Mesendoderm (in vitro differentiated cells): ENCODE results near the gene RSPRY1.

Source experiments
- DNase-seq: peaks from one replicate; pipeline ENCODE4 v3.0.0; 2013
- H2AK5ac ChIP-seq: 2 replicates; pipeline ENCODE4 v1.6.1; 2013; ENCODE audit warnings: low read length, inconsistent platforms
- H2BK120ac ChIP-seq: 2 replicates; pipeline ENCODE4 v1.6.1; 2013; ENCODE audit warnings: low read depth, mild to moderate bottlenecking, low read length, moderate library complexity, mixed read lengths
- H2BK15ac ChIP-seq: replicated peaks from 2 replicates; pipeline ENCODE4 v1.6.1; 2013; ENCODE audit warnings: low read depth, mild to moderate bottlenecking, moderate library complexity
- H2BK5ac ChIP-seq: 2 replicates; pipeline ENCODE4 v1.6.1; 2013; ENCODE audit warnings: low read length, inconsistent platforms
- H3K18ac ChIP-seq: 2 replicates; pipeline ENCODE4 v1.6.1; 2013; ENCODE audit warnings: mild to moderate bottlenecking, low read length, mixed read lengths
- H3K23ac ChIP-seq: one replicate; pipeline ENCODE4 v1.6.1; 2013; ENCODE audit warnings: low read length
- H3K27ac ChIP-seq: 2 replicates; pipeline ENCODE4 v1.5.1; 2013; ENCODE audit warnings: low read depth, mild to moderate bottlenecking, inconsistent platforms, low read length, moderate library complexity
- H3K27me3 ChIP-seq: 2 replicates; pipeline ENCODE4 v1.6.1; 2013; ENCODE audit warnings: low read length, control low read depth, mild to moderate bottlenecking, inconsistent platforms; ENCODE audit not compliant: insufficient read depth, poor library complexity
- H3K36me3 ChIP-seq: 2 replicates; pipeline ENCODE4 v1.6.1; 2013; ENCODE audit warnings: low read length, inconsistent platforms; ENCODE audit not compliant: control insufficient read depth, insufficient read depth
- H3K4ac ChIP-seq: one replicate; pipeline ENCODE4 v1.6.1; 2013; ENCODE audit warnings: low read depth, mild to moderate bottlenecking, low read length, moderate library complexity
- H3K4me1 ChIP-seq: 2 replicates; pipeline ENCODE4 v1.6.1; 2013; ENCODE audit warnings: low read depth, low read length, inconsistent platforms; ENCODE audit not compliant: control insufficient read depth
- H3K4me2 ChIP-seq: 2 replicates; pipeline ENCODE4 v1.6.1; 2013; ENCODE audit warnings: low read length
- H3K4me3 ChIP-seq: 2 replicates; pipeline ENCODE4 v1.5.1; 2013; ENCODE audit warnings: mild to moderate bottlenecking, low read length
- H3K56ac ChIP-seq: one replicate; pipeline ENCODE4 v1.6.1; 2013; ENCODE audit warnings: low read length
- H3K79me1 ChIP-seq: 2 replicates; pipeline ENCODE4 v1.6.1; 2013; ENCODE audit warnings: low read length, inconsistent platforms
- H3K79me2 ChIP-seq: 2 replicates; pipeline ENCODE4 v1.6.1; 2013; ENCODE audit warnings: mild to moderate bottlenecking, low read length; ENCODE audit not compliant: control insufficient read depth, insufficient read depth
- H3K9ac ChIP-seq: 2 replicates; pipeline ENCODE4 v1.6.1; 2013; ENCODE audit warnings: low read length, inconsistent platforms
- H4K5ac ChIP-seq: one replicate; pipeline ENCODE4 v1.6.1; 2013; ENCODE audit warnings: low read length
- H4K8ac ChIP-seq: one replicate; pipeline ENCODE4 v1.6.1; 2013; ENCODE audit warnings: low read depth, mild to moderate bottlenecking, control low read depth, low read length, moderate library complexity
- WGBS: extraction: QIAGEN DNeasy Blood & Tissue Kit; methylation state at CpG from one replicate; pipeline ENCODE4 v1.1.7; 2013; ENCODE audit warnings: low lambda C conversion rate, missing lambda C conversion rate; ENCODE audit not compliant: insufficient coverage; ENCODE audit errors: extremely low coverage; 5-methylcytosine and 5-hydroxymethylcytosine counted together

The RSPRY1 gene

DNA sequence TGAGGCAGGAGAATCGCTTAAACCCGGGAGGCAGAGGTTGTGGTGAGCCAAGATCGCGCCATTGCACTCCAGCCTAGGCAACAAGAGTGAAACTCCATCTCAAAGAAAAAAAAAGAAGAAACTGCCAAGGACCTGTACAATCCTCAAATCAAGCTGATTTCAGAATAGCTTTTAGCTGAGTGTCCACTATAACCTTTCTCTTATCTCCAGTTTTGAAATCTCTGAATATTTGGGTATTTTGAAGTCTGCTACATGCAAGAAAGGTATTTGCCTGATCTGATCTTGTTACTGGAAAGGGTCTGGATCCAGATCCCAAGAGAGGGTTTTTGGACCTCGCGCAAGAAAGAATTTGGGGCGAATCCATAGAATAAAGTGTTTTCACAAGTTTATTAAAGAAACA is 39.8 kb downstream of the RSPRY1 start:
- Histone ChIP-seq H4K8ac (no peak overlapping the region), H3K27ac (no peak overlapping the region), H3K36me3 (no peaks in the 10 kb centered on the region)

GRCh38 chr16:57226701-57227621 is 40.8 kb downstream of the RSPRY1 start:
- H3K9ac ChIP-seq, result no peak overlapping the region
- no peak overlapping the region for H4K5ac ChIP-seq
- no peaks in the 10 kb centered on the region for H3K4me1 ChIP-seq
- no peak overlapping the region for H3K4me3 ChIP-seq
- no peak overlapping the region for H3K4ac ChIP-seq
- H2BK120ac ChIP-seq, result no peak overlapping the region
- no peak overlapping the region for H3K23ac ChIP-seq
- H3K27ac ChIP-seq, result no peak overlapping the region
- H3K18ac ChIP-seq, result no peak overlapping the region
- no peaks in the 10 kb centered on the region for H3K79me2 ChIP-seq
- no peak overlapping the region for H2BK5ac ChIP-seq
- no CpG with 5 or more reads among the region's 4 CpGs for WGBS
- no peak overlapping the region for H2BK15ac ChIP-seq
- no peaks in the 10 kb centered on the region for H3K27me3 ChIP-seq
- H3K56ac ChIP-seq, result no peak overlapping the region
- H4K8ac ChIP-seq, result no peak overlapping the region
- no peak overlapping the region for H2AK5ac ChIP-seq
- DNase-seq, result peak; percentile 14
- no peaks in the 10 kb centered on the region for H3K36me3 ChIP-seq
- H3K79me1 ChIP-seq, result no peaks in the 10 kb centered on the region
- no peak overlapping the region for H3K4me2 ChIP-seq

More for the DNA sequence above, 39.8 kb downstream of the RSPRY1 start:
- no peak overlapping the region for H2BK15ac ChIP-seq
- no peak overlapping the region for H3K56ac ChIP-seq
- H3K4me1 ChIP-seq, result no peaks in the 10 kb centered on the region
- no peak overlapping the region for H3K4me2 ChIP-seq
- no peaks in the 10 kb centered on the region for H3K79me1 ChIP-seq
- no peak overlapping the region for H2AK5ac ChIP-seq
- no peak overlapping the region for H3K4me3 ChIP-seq
- no peak overlapping the region for H3K18ac ChIP-seq
- H3K4ac ChIP-seq, result no peak overlapping the region
- no CpG with 5 or more reads among the region's 7 CpGs for WGBS
- H3K9ac ChIP-seq, result no peak overlapping the region
- no peaks in the 10 kb centered on the region for H3K27me3 ChIP-seq
- H2BK120ac ChIP-seq, result no peak overlapping the region
- no peak overlapping the region for H4K5ac ChIP-seq
- DNase-seq, result no peak
- H3K23ac ChIP-seq, result no peak overlapping the region
- H2BK5ac ChIP-seq, result no peak overlapping the region
- H3K79me2 ChIP-seq, result no peaks in the 10 kb centered on the region

GRCh38 chr16:57229079-57229478 is 43.0 kb downstream of the RSPRY1 start:
- Histone ChIP-seq H3K18ac (no peak overlapping the region), H2BK15ac (no peak overlapping the region), H3K23ac (no peak overlapping the region), H3K4me1 (no peaks in the 10 kb centered on the region), H2AK5ac (no peak overlapping the region), H3K36me3 (peaks cover 2% of the 10 kb centered on the region), H3K4me2 (no peak overlapping the region), H3K79me2 (no peaks in the 10 kb centered on the region), H4K5ac (no peak overlapping the region), H2BK5ac (no peak overlapping the region), H4K8ac (no peak overlapping the region), H3K27ac (no peak overlapping the region), H3K27me3 (no peaks in the 10 kb centered on the region), H2BK120ac (no peak overlapping the region), H3K4ac (no peak overlapping the region), H3K56ac (no peak overlapping the region), H3K79me1 (no peaks in the 10 kb centered on the region), H3K9ac (no peak overlapping the region), H3K4me3 (no peak overlapping the region)
- no peak for DNase-seq
- no CpG with 5 or more reads among the region's 1 CpG for WGBS

DNA sequence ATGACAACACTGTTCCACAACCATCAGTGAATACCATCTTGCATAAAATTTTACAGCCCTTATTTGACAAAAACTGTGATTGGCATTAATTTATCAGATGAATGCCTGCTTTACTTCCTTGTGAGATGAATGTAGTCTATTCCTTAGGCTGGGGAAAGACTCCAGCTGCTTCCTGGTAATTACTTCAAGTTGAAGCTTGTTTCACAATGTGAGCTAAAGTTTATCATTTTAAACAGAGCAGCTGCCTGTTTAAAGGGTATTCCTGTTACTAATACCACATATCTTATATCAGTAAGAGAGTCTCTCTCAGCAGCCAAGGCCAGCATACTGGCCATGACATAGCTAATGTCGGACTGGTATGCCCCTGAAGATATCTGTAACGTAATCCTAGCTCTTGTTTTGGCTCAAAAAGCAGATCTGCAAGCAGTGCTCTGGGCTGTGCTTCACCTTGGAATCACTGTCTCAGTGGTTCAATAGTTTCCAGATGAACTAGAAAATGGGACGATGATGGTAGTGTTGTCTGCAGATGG is 45.8 kb downstream of the RSPRY1 start:
- Histone ChIP-seq H3K36me3 (peaks cover 2% of the 10 kb centered on the region), H3K9ac (no peak overlapping the region), H3K4me1 (no peaks in the 10 kb centered on the region), H3K18ac (no peak overlapping the region), H2AK5ac (no peak overlapping the region), H4K5ac (no peak overlapping the region), H3K4me2 (no peak overlapping the region), H3K27ac (no peak overlapping the region), H3K4me3 (no peak overlapping the region), H3K23ac (no peak overlapping the region), H2BK15ac (no peak overlapping the region), H3K79me1 (no peaks in the 10 kb centered on the region), H4K8ac (no peak overlapping the region), H3K4ac (no peak overlapping the region), H2BK120ac (no peak overlapping the region), H2BK5ac (no peak overlapping the region), H3K27me3 (no peaks in the 10 kb centered on the region), H3K56ac (no peak overlapping the region), H3K79me2 (no peaks in the 10 kb centered on the region)
- WGBS, result no CpG with 5 or more reads among the region's 3 CpGs
- DNase-seq, result no peak

- Histone ChIP-seq H4K5ac (no peak overlapping the region), H3K4me2 (no peak overlapping the region), H3K27ac (no peak overlapping the region), H2AK5ac (no peak overlapping the region), H2BK5ac (no peak overlapping the region), H3K79me1 (no peaks in the 10 kb centered on the region), H3K9ac (no peak overlapping the region), H2BK15ac (no peak overlapping the region), H2BK120ac (no peak overlapping the region), H3K23ac (no peak overlapping the region), H3K27me3 (no peaks in the 10 kb centered on the region), H4K8ac (no peak overlapping the region), H3K4me3 (no peak overlapping the region), H3K56ac (no peak overlapping the region), H3K4ac (no peak overlapping the region), H3K79me2 (no peaks in the 10 kb centered on the region), H3K36me3 (peaks cover 2% of the 10 kb centered on the region), H3K18ac (no peak overlapping the region), H3K4me1 (no peaks in the 10 kb centered on the region)
- WGBS, result no CpG with 5 or more reads among the region's 9 CpGs
- DNase-seq, result no peak
These were observed 48.0 kb downstream of the RSPRY1 start for GRCh38 chr16:57233944-57234706.
